ENCODE results near the gene NPIPB8. TPM values are rescaled to one million over a fixed set of nuclear protein-coding genes. Genes with fewer than 3 reads are reported as not detected.
A peak's percentile ranks its signal among the peaks of the same experiment; 100 is the strongest.
"Not testable (repeated sequence)": the region's sequence is repeated elsewhere in the genome, so short reads cannot be mapped to it uniquely, and the experiment has no call there.

NPIPB8 gene
- total and polyA plus RNA-seq, 11 donors, result 0.10 to 1.0 TPM; not detected in 9

GRCh38 chr16:28609631-28610594 lies 28.0 kb upstream of the NPIPB8 start, which contains the start of gene SULT1A1:
TSS of gene SULT1A1 (minus strand) at chr16:28610044. CDS start at chr16:28608855, 1,189 bp downstream.
- Histone ChIP-seq H3K27ac (peak within 1 kb of the TSS in 11 of 12 donors; percentile 4 to 84 (median 64)), H3K27me3 (no peaks in the 10 kb centered on the region), H3K4me1 (peaks cover 3 to 24% (median 14%) of the 10 kb centered on the region in 12 donors), H3K36me3 (peaks cover 0 to 7% (median 0%) of the 10 kb centered on the region in 9 donors), H3K4me3 (peak within 1 kb of the TSS in 11 of 12 donors; percentile 17 to 59 (median 50)), H3K9me3 (no peaks in the 10 kb centered on the region)
- intact Hi-C loops (cut with DNase I), result loop anchor here in 3 of 10 donors (5.0 to 10.0 kb wide), 5 partner anchors 53 to 295 kb away; partner anchors contain the start of genes APOBR (in 1 of the 3), CLN3 (in 1 of the 3) and SGF29 (in 1 of the 3)
- 21 to 35% (median 25%) methylated on average over 11 of the region's 11 CpGs for WGBS, 4 donors
- TF ChIP-seq, protein P1, sequence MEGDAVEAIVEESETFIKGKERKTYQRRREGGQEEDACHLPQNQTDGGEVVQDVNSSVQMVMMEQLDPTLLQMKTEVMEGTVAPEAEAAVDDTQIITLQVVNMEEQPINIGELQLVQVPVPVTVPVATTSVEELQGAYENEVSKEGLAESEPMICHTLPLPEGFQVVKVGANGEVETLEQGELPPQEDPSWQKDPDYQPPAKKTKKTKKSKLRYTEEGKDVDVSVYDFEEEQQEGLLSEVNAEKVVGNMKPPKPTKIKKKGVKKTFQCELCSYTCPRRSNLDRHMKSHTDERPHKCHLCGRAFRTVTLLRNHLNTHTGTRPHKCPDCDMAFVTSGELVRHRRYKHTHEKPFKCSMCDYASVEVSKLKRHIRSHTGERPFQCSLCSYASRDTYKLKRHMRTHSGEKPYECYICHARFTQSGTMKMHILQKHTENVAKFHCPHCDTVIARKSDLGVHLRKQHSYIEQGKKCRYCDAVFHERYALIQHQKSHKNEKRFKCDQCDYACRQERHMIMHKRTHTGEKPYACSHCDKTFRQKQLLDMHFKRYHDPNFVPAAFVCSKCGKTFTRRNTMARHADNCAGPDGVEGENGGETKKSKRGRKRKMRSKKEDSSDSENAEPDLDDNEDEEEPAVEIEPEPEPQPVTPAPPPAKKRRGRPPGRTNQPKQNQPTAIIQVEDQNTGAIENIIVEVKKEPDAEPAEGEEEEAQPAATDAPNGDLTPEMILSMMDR (IDR thresholded peaks at IDR 0.05), result no peak
- no peak for TF ChIP-seq POLR2A (IDR thresholded peaks at IDR 0.05)
- peak; percentile 49 to 86 (median 77) for ATAC-seq
- DNase-seq, result peak; percentile 60 to 77 (median 69)

DNA sequence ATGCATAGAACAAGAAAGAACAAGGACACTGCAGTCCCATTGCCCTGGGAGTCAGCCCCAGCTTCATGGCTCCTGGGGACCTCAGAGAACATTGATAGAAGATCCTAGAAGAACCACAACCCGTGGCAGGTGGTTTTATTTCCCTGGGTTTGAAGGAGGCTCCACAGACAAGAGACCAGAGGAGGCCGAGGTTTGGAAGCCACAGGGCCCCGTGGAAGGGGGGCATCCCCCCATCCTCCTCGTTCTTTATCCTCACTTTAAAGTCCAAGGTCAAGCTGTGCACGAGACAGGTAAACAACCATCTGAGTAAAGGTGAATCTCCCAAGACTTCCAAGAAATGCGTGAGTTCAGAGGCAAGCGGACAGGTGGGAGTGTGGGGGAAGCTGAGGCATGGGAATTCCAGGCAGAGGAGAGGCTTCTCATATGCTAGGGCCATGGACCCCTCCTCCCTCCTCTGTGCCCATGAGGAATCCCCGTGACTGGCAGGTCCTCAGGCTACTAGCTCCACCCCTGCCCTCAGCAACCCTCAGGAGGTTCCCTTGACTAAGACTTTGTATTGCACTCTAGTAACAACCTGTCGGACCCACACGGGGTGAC lies 27.2 kb upstream of the NPIPB8 start:
- ATAC-seq (no peak), DNase-seq (no peak)
- Histone ChIP-seq H3K27me3 (no peaks in the 10 kb centered on the region), H3K4me3 (peak overlapping the region in 4 of 12 donors; percentile 49 to 59 (median 54)), H3K4me1 (peaks cover 3 to 24% (median 14%) of the 10 kb centered on the region in 12 donors), H3K9me3 (no peaks in the 10 kb centered on the region), H3K36me3 (no peaks in the 10 kb centered on the region), H3K27ac (peak overlapping the region in 9 of 12 donors; percentile 13 to 84 (median 67))
- intact Hi-C loops (cut with DNase I), result no loop called here
- TF ChIP-seq POLR2A (IDR thresholded peaks at IDR 0.05), result no peak
- TF ChIP-seq, protein P1 (IDR thresholded peaks at IDR 0.05), result no peak
- 84 to 89% (median 85%) methylated on average over 10 of the region's 10 CpGs for WGBS, 4 donors

- H3K9me3 ChIP-seq; DNase-seq; H3K27ac ChIP-seq; H3K4me3 ChIP-seq; H3K36me3 ChIP-seq; intact Hi-C loops (cut with DNase I); H3K27me3 ChIP-seq: not testable (repeated sequence)
- ATAC-seq, result peak in 1 of 4 donors; percentile 34
- WGBS, 4 donors, result no CpG with 5 or more reads among the region's 17 CpGs
- peaks cover 3 to 24% (median 14%) of the 10 kb centered on the region in 12 donors for H3K4me1 ChIP-seq
Measured at GRCh38 chr16:28612359-28613280, 25.2 kb upstream of the NPIPB8 start.

- 25 to 50% (median 29%) methylated on average over 5 to 7 of the region's 26 CpGs; no CpG with 5 or more reads in 1 of the 4 donors for WGBS, 4 donors
- H3K27me3 ChIP-seq; H3K27ac ChIP-seq; ATAC-seq; DNase-seq; H3K9me3 ChIP-seq; H3K4me3 ChIP-seq; H3K36me3 ChIP-seq; intact Hi-C loops (cut with DNase I): not testable (repeated sequence)
- peaks cover 3 to 22% (median 14%) of the 10 kb centered on the region in 12 donors for H3K4me1 ChIP-seq
Measured at GRCh38 chr16:28613912-28614311, 24.0 kb upstream of the NPIPB8 start.

DNA sequence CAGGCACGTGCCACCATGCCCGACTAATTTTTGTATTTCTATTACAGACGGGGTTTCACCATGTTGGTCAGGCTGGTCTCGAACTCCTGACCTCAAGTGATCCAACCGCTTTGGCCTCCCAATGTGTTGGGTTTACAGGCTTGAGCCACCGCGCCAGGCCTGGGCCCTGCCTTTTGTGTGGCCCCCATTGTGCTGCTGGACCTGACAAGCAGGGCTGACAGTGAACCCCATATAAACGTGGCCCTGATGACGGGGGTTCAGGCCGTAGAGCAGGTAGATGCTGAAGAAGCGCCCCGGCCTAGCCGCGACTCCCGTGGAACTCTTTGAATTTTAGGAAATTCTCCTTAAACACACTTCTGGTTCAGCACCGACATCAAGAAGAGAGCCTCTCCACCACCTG lies 23.3 kb upstream of the NPIPB8 start:
- ATAC-seq; H3K4me3 ChIP-seq; DNase-seq; H3K36me3 ChIP-seq; H3K27ac ChIP-seq; intact Hi-C loops (cut with DNase I); H3K9me3 ChIP-seq; H3K27me3 ChIP-seq: not testable (repeated sequence)
- WGBS, 4 donors, result 82 to 92% (median 87%) methylated on average over 3 to 16 of the region's 16 CpGs
- H3K4me1 ChIP-seq, result peaks cover 0 to 16% (median 9%) of the 10 kb centered on the region in 12 donors

All from heart left ventricle (tissue), 16 donors.